Limb (tissue), 2 donors: ENCODE measurements around the gene DDX1.

Experiments
- DNase-seq, 2 donors: peaks; one replicate each; pipeline ENCODE4 v3.0.0-alpha.2; 2016; ENCODE audit errors: extremely low spot score in 2 of 2

The DDX1 gene

GRCh38 chr2:15662026-15662425, 70.4 kb downstream of the DDX1 start:
- no peak for DNase-seq

- no peak for DNase-seq
These were observed 70.9 kb downstream of the DDX1 start for GRCh38 chr2:15662579-15662978.

GRCh38 chr2:15663802-15664201, 72.1 kb downstream of the DDX1 start:
- no peak for DNase-seq

GRCh38 chr2:15664273-15665066, 72.8 kb downstream of the DDX1 start:
- DNase-seq: no peak

GRCh38 chr2:15665067-15665942, 73.6 kb downstream of the DDX1 start:
- no peak for DNase-seq

GRCh38 chr2:15665943-15666460, 74.3 kb downstream of the DDX1 start:
- no peak for DNase-seq

GRCh38 chr2:15666861-15667808, 75.5 kb downstream of the DDX1 start:
- DNase-seq: no peak

GRCh38 chr2:15667809-15668556, 76.3 kb downstream of the DDX1 start:
- DNase-seq: no peak

GRCh38 chr2:15668611-15669305, 77.1 kb downstream of the DDX1 start:
- DNase-seq: no peak

GRCh38 chr2:15669375-15669910, 77.8 kb downstream of the DDX1 start:
- no peak for DNase-seq

GRCh38 chr2:15670469-15670868, 78.8 kb downstream of the DDX1 start:
- no peak for DNase-seq

- DNase-seq: no peak
These were observed 79.3 kb downstream of the DDX1 start for GRCh38 chr2:15670981-15671380.

GRCh38 chr2:15671409-15671808, 79.7 kb downstream of the DDX1 start:
- DNase-seq: no peak

- DNase-seq: no peak
These were observed 80.5 kb downstream of the DDX1 start for GRCh38 chr2:15671842-15672815.

- no peak for DNase-seq
These were observed 81.6 kb downstream of the DDX1 start for GRCh38 chr2:15672961-15673918.

- DNase-seq: no peak
These were observed 82.4 kb downstream of the DDX1 start for GRCh38 chr2:15673919-15674636.
